Endothelial cell of umbilical vein (primary cell): Measurements from ENCODE around the gene LPAR5. TPM values are rescaled to one million over a fixed set of nuclear protein-coding genes. Genes with fewer than 3 reads are reported as not detected.
A peak's percentile ranks its signal among the peaks of the same experiment; 100 is the strongest.

ENCODE experiments used
- BruUV-seq: library from RNA; stranded (reverse); fragments of 400-500 nt; replicated peaks from 2 replicates; lab custom pipeline; 2021; lab: Mats Ljungman, UMichigan
- CTCF ChIA-PET: fragments of 300-600, 350-600 bp; sonication (Branson Sonifier 250); formaldehyde crosslinking; loops from one replicate; lab custom pipeline; 2021; ENCODE audit warnings: antibody characterized with exemption, inconsistent platforms; lab: Charles Lee
- POLR2A ChIA-PET: fragments of 300-600, 350-600 bp; sonication (Branson Sonifier 250); formaldehyde crosslinking; loops from one replicate; lab custom pipeline; 2021; ENCODE audit warnings: antibody characterized with exemption, inconsistent platforms; lab: Charles Lee
- DNase-seq: peaks from one replicate; pipeline ENCODE4 v3.0.0-alpha.2; 2011; ENCODE audit warnings: low read depth, low spot score
- FAIRE-seq: peaks from 2 replicates; lab custom pipeline; 2011; peaks lifted over from hg19 to GRCh38; lab: Jason Lieb, UNC
- H2AFZ ChIP-seq: 2 replicates; pipeline ENCODE4 v1.6.0; 2012; ENCODE audit warnings: low read depth, low read length, control low read depth, inconsistent platforms
- H3K27ac ChIP-seq: 2 replicates; pipeline ENCODE4 v1.5.1; 2011; ENCODE audit warnings: low read depth, mild to moderate bottlenecking, control low read depth, low read length, moderate library complexity; ENCODE audit not compliant: insufficient read depth
- H3K27me3 ChIP-seq, 2 experiments: 2 replicates each; pipeline versions ENCODE4 v1.6.0 to v1.6.1; 2011; ENCODE audit warnings: low read length in 2 of 2, mixed read lengths in 1 of 2; ENCODE audit not compliant: control insufficient read depth in 2 of 2, insufficient read depth in 2 of 2
- H3K36me3 ChIP-seq, 2 experiments: 2 replicates in 1 of 2; 3 replicates in 1 of 2; pipeline ENCODE4 v1.5.1; 2011; ENCODE audit warnings: low read length in 2 of 2, mild to moderate bottlenecking in 1 of 2, moderate library complexity in 1 of 2; ENCODE audit not compliant: control insufficient read depth in 2 of 2, insufficient read depth in 2 of 2; ENCODE audit errors: extremely low read depth in 1 of 2
- H3K4me1 ChIP-seq: 3 replicates; pipeline ENCODE4 v1.5.1; 2011; ENCODE audit warnings: mild to moderate bottlenecking, low read length; ENCODE audit not compliant: control insufficient read depth, insufficient read depth; ENCODE audit errors: extremely low read depth
- H3K4me2 ChIP-seq: 2 replicates; pipeline ENCODE4 v1.6.1; 2011; ENCODE audit warnings: low read length, control low read depth, mixed read lengths; ENCODE audit not compliant: insufficient read depth
- H3K4me3 ChIP-seq, 3 experiments: fragments of 200-600 bp in 1 of 3; sonication (generic), shearing (Covaris generic) in 1 of 3; replicated peaks in 1 of 3; 2 replicates each; pipeline ENCODE4 v1.5.1; 2011 to 2016; ENCODE audit warnings: control low read depth in 3 of 3, low read length in 3 of 3, mild to moderate bottlenecking in 2 of 3, inconsistent platforms in 1 of 3, low read depth in 1 of 3, moderate library complexity in 1 of 3; ENCODE audit not compliant: insufficient read depth in 1 of 3
- H3K79me2 ChIP-seq: 2 replicates; pipeline ENCODE4 v1.6.0; 2012; ENCODE audit warnings: low read length, inconsistent platforms; ENCODE audit not compliant: control insufficient read depth, insufficient read depth
- H3K9ac ChIP-seq: replicated peaks from 2 replicates; pipeline ENCODE3; 2011; ENCODE audit warnings: low read length, control low read depth; ENCODE audit not compliant: insufficient read depth; ENCODE audit errors: extremely low read depth
- H3K9me1 ChIP-seq: replicated peaks from 3 replicates; pipeline ENCODE4 v1.6.0; 2011; ENCODE audit warnings: mild to moderate bottlenecking, low read length; ENCODE audit not compliant: control insufficient read depth, insufficient read depth; ENCODE audit errors: extremely low read depth
- H3K9me3 ChIP-seq: replicated peaks from 2 replicates; pipeline ENCODE4 v1.5.1; 2012; ENCODE audit warnings: low read length, inconsistent platforms; ENCODE audit not compliant: control insufficient read depth, insufficient read depth
- H4K20me1 ChIP-seq: replicated peaks from 2 replicates; pipeline ENCODE3; 2011; ENCODE audit warnings: mild to moderate bottlenecking, low read length; ENCODE audit not compliant: control insufficient read depth, insufficient read depth; ENCODE audit errors: extremely low read depth
- EZH2 ChIP-seq: IDR thresholded peaks from 2 replicates; pipeline ENCODE4 v1.6.1; 2012; ENCODE audit warnings: borderline replicate concordance, low read depth, mild to moderate bottlenecking, moderate library complexity, low read length, inconsistent platforms; ENCODE audit not compliant: severe bottlenecking
- FOS ChIP-seq: IDR thresholded peaks from 2 replicates; pipeline ENCODE4 v1.6.1; 2011; ENCODE audit warnings: mild to moderate bottlenecking, low read length, moderate library complexity, borderline replicate concordance; ENCODE audit not compliant: insufficient read depth
- POLR2A ChIP-seq: IDR thresholded peaks from 2 replicates; pipeline ENCODE4 v1.6.1; 2012; ENCODE audit warnings: low read depth, mild to moderate bottlenecking, control low read depth, low read length
- dilution Hi-C: fragments of 300-500 bp; cut with MboI; formaldehyde crosslinking; loops from one replicate; pipeline ENCODE4 v1.15.0; 2019; ENCODE audit warnings: low sequenced_read_pairs; ENCODE audit not compliant: extremely low pct_ligation_motif_present
- intact Hi-C: fragments of 100-400 bp; cut with micrococcal nuclease; formaldehyde crosslinking; loops from one replicate; pipeline ENCODE4 v1.10.0; 2022
- polyA plus RNA-seq, 4 experiments: library from polyadenylated mRNA; depleted of rRNA in 3 of 4; stranded (reverse) in 3 of 4; unstranded in 1 of 4; fragments of >200 nt; gene quantifications; 2 replicates each; pipeline versions ENCODE4 v1.2.1 to v1.2.3, GENCODE V29; 2011 to 2012; ENCODE audit warnings: missing spikeins in 1 of 4
- total RNA-seq: library from RNA; stranded (reverse); gene quantifications from 2 replicates; pipeline ENCODE4 v1.2.3, GENCODE V29; 2021
- TF ChIP-seq, protein P1 (sequence below), 2 donors: IDR thresholded peaks; 1 replicate in 1 of 2; 2 replicates in 1 of 2; pipeline ENCODE4 v1.5.1; 2011; ENCODE audit warnings: low read length in 2 of 2, mild to moderate bottlenecking in 2 of 2, moderate library complexity in 2 of 2, control low read depth in 1 of 2, inconsistent platforms in 1 of 2, low read depth in 1 of 2; ENCODE audit not compliant: insufficient read depth in 1 of 2; ENCODE audit errors: extremely low read depth in 1 of 2
- TF ChIP-seq, protein P2 (sequence below): IDR thresholded peaks from 2 replicates; pipeline ENCODE4 v1.6.1; 2011; ENCODE audit not compliant: insufficient read depth, insufficient read length

LPAR5 gene
- total and polyA plus RNA-seq, 2 donors (not counting 3 experiments of a cell fraction or from before 2014, with no cell fraction given): 0.23 TPM; not detected in 1

GRCh38 chr12:6582196-6582595, 53.6 kb downstream of the LPAR5 start:
- H2AFZ ChIP-seq: no peak overlapping the region
- ChIA-PET CTCF (interaction anchor here (1.1 kb wide), 1 partner anchor 14 kb away, joined by 4 read pairs; the partner anchor contains the start of gene NOP2), POLR2A (no interaction called here)
- H3K36me3 ChIP-seq: peaks cover 39 to 61% of the 10 kb centered on the region in 2 experiments
- BruUV-seq: no TSS peak
- DNase-seq (no peak), FAIRE-seq (no peak)
- no peaks in the 10 kb centered on the region for H3K27me3 ChIP-seq
- H3K4me3 ChIP-seq: no peak overlapping the region
- H3K79me2 ChIP-seq: peaks cover 2% of the 10 kb centered on the region
- intact Hi-C loops: no loop called here
- H3K9ac ChIP-seq: no peak overlapping the region
- H3K4me1 ChIP-seq: no peaks in the 10 kb centered on the region
- TF ChIP-seq, protein P1, sequence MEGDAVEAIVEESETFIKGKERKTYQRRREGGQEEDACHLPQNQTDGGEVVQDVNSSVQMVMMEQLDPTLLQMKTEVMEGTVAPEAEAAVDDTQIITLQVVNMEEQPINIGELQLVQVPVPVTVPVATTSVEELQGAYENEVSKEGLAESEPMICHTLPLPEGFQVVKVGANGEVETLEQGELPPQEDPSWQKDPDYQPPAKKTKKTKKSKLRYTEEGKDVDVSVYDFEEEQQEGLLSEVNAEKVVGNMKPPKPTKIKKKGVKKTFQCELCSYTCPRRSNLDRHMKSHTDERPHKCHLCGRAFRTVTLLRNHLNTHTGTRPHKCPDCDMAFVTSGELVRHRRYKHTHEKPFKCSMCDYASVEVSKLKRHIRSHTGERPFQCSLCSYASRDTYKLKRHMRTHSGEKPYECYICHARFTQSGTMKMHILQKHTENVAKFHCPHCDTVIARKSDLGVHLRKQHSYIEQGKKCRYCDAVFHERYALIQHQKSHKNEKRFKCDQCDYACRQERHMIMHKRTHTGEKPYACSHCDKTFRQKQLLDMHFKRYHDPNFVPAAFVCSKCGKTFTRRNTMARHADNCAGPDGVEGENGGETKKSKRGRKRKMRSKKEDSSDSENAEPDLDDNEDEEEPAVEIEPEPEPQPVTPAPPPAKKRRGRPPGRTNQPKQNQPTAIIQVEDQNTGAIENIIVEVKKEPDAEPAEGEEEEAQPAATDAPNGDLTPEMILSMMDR (IDR thresholded peaks at IDR 0.05; ENCODE audit: extremely low read depth in 1 of 2, insufficient read depth in 1 of 2, low read depth in 1 of 2, low read length in 2 of 2): peak; percentile 10 to 15
- no peak for TF ChIP-seq POLR2A
- H4K20me1 ChIP-seq: no peaks in the 10 kb centered on the region
- H3K9me1 ChIP-seq: no peaks in the 10 kb centered on the region
- H3K27ac ChIP-seq: no peak overlapping the region
- dilution Hi-C loops: no loop called here
- no peaks in the 10 kb centered on the region for H3K9me3 ChIP-seq
- no peak overlapping the region for H3K4me2 ChIP-seq

- CTCF ChIA-PET: no interaction called here
- H3K4me1 ChIP-seq: no peaks in the 10 kb centered on the region
- no peaks in the 10 kb centered on the region for H3K27me3 ChIP-seq
- TF ChIP-seq, protein P2, sequence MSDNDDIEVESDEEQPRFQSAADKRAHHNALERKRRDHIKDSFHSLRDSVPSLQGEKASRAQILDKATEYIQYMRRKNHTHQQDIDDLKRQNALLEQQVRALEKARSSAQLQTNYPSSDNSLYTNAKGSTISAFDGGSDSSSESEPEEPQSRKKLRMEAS: no peak
- TF ChIP-seq EZH2 (no peak), FOS (no peak), POLR2A (no peak)
- H3K4me2 ChIP-seq: no peak overlapping the region
- H3K36me3 ChIP-seq: peaks cover 27 to 50% of the 10 kb centered on the region in 2 experiments
- no peaks in the 10 kb centered on the region for H4K20me1 ChIP-seq
- no TSS peak for BruUV-seq
- H3K9ac ChIP-seq: no peak overlapping the region
- DNase-seq (no peak), FAIRE-seq (no peak)
- intact Hi-C loops: no loop called here
- no peak overlapping the region for H3K4me3 ChIP-seq
- no peak overlapping the region for H3K27ac ChIP-seq
- POLR2A ChIA-PET: no interaction called here
- no peak overlapping the region for H2AFZ ChIP-seq
- no peaks in the 10 kb centered on the region for H3K79me2 ChIP-seq
- dilution Hi-C loops: no loop called here
- no peaks in the 10 kb centered on the region for H3K9me1 ChIP-seq
- no peaks in the 10 kb centered on the region for H3K9me3 ChIP-seq
Observed at GRCh38 chr12:6575648-6576047, 60.1 kb downstream of the LPAR5 start.
